ENCODE data around the gene BEAN1. TPM values are rescaled to one million over a fixed set of nuclear protein-coding genes. Genes with fewer than 3 reads are reported as not detected.

BEAN1 gene
- total and polyA plus RNA-seq, 2 donors (not counting 1 experiment from before 2014, with no cell fraction given) = 0.07 TPM; not detected in 1

GRCh38 chr16:66399930-66400329 is 27.2 kb upstream of the BEAN1 start:
- H3K4me3 ChIP-seq (replicated peaks in 1 of 4; ENCODE audit: control extremely low read depth in 1 of 4, insufficient read depth in 1 of 4, low read depth in 3 of 4, low read length in 4 of 4) = no peak overlapping the region
- H3K27me3 ChIP-seq (ENCODE audit: control insufficient read depth, insufficient read depth, low read length) = peaks cover 5% of the 10 kb centered on the region
- no peak overlapping the region for H2AFZ ChIP-seq (ENCODE audit: low read length)
- no peak for DNase-seq (ENCODE audit: low read depth in 2 of 2)
- no peak overlapping the region for H3K9ac ChIP-seq (ENCODE audit: insufficient read depth, low read length)
- H3K79me2 ChIP-seq (ENCODE audit: control insufficient read depth, insufficient read depth, low read length) = no peaks in the 10 kb centered on the region
- H3K27ac ChIP-seq (ENCODE audit: insufficient read depth, low read length) = no peak overlapping the region
- no peaks in the 10 kb centered on the region for H4K20me1 ChIP-seq (ENCODE audit: control insufficient read depth, extremely low read depth, insufficient read depth, low read length)
- no peaks in the 10 kb centered on the region for H3K36me3 ChIP-seq (ENCODE audit: control insufficient read depth, insufficient read depth, low read length)
- no peaks in the 10 kb centered on the region for H3K9me3 ChIP-seq (ENCODE audit: control insufficient read depth, insufficient read depth, low read depth, low read length)
- no peak for TF ChIP-seq EZH2 (IDR thresholded peaks at IDR 0.05; ENCODE audit: low read length, missing control alignments)
- no peak for TF ChIP-seq CTCF (conservative IDR thresholded peaks at IDR 0.05 in 1 of 2, IDR thresholded peaks at IDR 0.05 in 1 of 2; ENCODE audit: low read depth in 1 of 2, low read length in 2 of 2)
- no peaks in the 10 kb centered on the region for H3K4me1 ChIP-seq (ENCODE audit: control insufficient read depth, extremely low read depth, insufficient read depth, low read length)
- no peak overlapping the region for H3K4me2 ChIP-seq (ENCODE audit: extremely low read depth, insufficient read depth, low read length)

GRCh38 chr16:66400503-66401380 is 26.4 kb upstream of the BEAN1 start:
- Histone ChIP-seq H3K9me3 (ENCODE audit: control insufficient read depth, insufficient read depth, low read depth, low read length) (no peaks in the 10 kb centered on the region), H3K9ac (ENCODE audit: insufficient read depth, low read length) (no peak overlapping the region), H4K20me1 (ENCODE audit: control insufficient read depth, extremely low read depth, insufficient read depth, low read length) (no peaks in the 10 kb centered on the region), H3K79me2 (ENCODE audit: control insufficient read depth, insufficient read depth, low read length) (no peaks in the 10 kb centered on the region), H3K4me2 (ENCODE audit: extremely low read depth, insufficient read depth, low read length) (no peak overlapping the region), H3K4me1 (ENCODE audit: control insufficient read depth, extremely low read depth, insufficient read depth, low read length) (no peaks in the 10 kb centered on the region), H3K36me3 (ENCODE audit: control insufficient read depth, insufficient read depth, low read length) (no peaks in the 10 kb centered on the region), H3K4me3 (replicated peaks in 1 of 4; ENCODE audit: control extremely low read depth in 1 of 4, insufficient read depth in 1 of 4, low read depth in 3 of 4, low read length in 4 of 4) (no peak overlapping the region), H2AFZ (ENCODE audit: low read length) (no peak overlapping the region), H3K27ac (ENCODE audit: insufficient read depth, low read length) (no peak overlapping the region), H3K27me3 (ENCODE audit: control insufficient read depth, insufficient read depth, low read length) (peaks cover 5% of the 10 kb centered on the region)
- no peak for DNase-seq (ENCODE audit: low read depth in 2 of 2)
- no peak for TF ChIP-seq CTCF (conservative IDR thresholded peaks at IDR 0.05 in 1 of 2, IDR thresholded peaks at IDR 0.05 in 1 of 2; ENCODE audit: low read depth in 1 of 2, low read length in 2 of 2)
- no peak for TF ChIP-seq EZH2 (IDR thresholded peaks at IDR 0.05; ENCODE audit: low read length, missing control alignments)

- no peaks in the 10 kb centered on the region for H3K36me3 ChIP-seq (ENCODE audit: control insufficient read depth, insufficient read depth, low read length)
- DNase-seq (ENCODE audit: low read depth in 2 of 2) = no peak
Observed at GRCh38 chr16:66401610-66402009, 25.5 kb upstream of the BEAN1 start.

More at GRCh38 chr16:66401610-66402009, 25.5 kb upstream of the BEAN1 start:
- Histone ChIP-seq H3K9ac (ENCODE audit: insufficient read depth, low read length) (no peak overlapping the region), H4K20me1 (ENCODE audit: control insufficient read depth, extremely low read depth, insufficient read depth, low read length) (no peaks in the 10 kb centered on the region), H3K27ac (ENCODE audit: insufficient read depth, low read length) (no peak overlapping the region), H3K4me2 (ENCODE audit: extremely low read depth, insufficient read depth, low read length) (no peak overlapping the region), H3K4me1 (ENCODE audit: control insufficient read depth, extremely low read depth, insufficient read depth, low read length) (peaks cover under 1% of the 10 kb centered on the region), H2AFZ (ENCODE audit: low read length) (no peak overlapping the region), H3K79me2 (ENCODE audit: control insufficient read depth, insufficient read depth, low read length) (no peaks in the 10 kb centered on the region), H3K9me3 (ENCODE audit: control insufficient read depth, insufficient read depth, low read depth, low read length) (no peaks in the 10 kb centered on the region), H3K27me3 (ENCODE audit: control insufficient read depth, insufficient read depth, low read length) (peaks cover 9% of the 10 kb centered on the region), H3K4me3 (replicated peaks in 1 of 4; ENCODE audit: control extremely low read depth in 1 of 4, insufficient read depth in 1 of 4, low read depth in 3 of 4, low read length in 4 of 4) (no peak overlapping the region)
- TF ChIP-seq CTCF (conservative IDR thresholded peaks at IDR 0.05 in 1 of 2, IDR thresholded peaks at IDR 0.05 in 1 of 2; ENCODE audit: low read depth in 1 of 2, low read length in 2 of 2) (no peak), EZH2 (IDR thresholded peaks at IDR 0.05; ENCODE audit: low read length, missing control alignments) (no peak)

All from fibroblast of lung (primary cell).